Keratinocyte (primary cell): ENCODE measurements around the gene MIER2.

Experiments
- CTCF ChIP-seq, 3 experiments: IDR thresholded peaks in 1 of 3; conservative IDR thresholded peaks in 1 of 3; optimal IDR thresholded peaks in 1 of 3; 2 replicates in 2 of 3; 3 replicates in 1 of 3; pipeline versions ENCODE3 to v1.5.1; 2011; ENCODE audit warnings: low read length in 3 of 3, mild to moderate bottlenecking in 3 of 3, moderate library complexity in 2 of 3, control low read depth in 1 of 3, inconsistent platforms in 1 of 3; ENCODE audit not compliant: insufficient read depth in 2 of 3; ENCODE audit errors: extremely low read depth in 1 of 3
- EZH2 ChIP-seq: IDR thresholded peaks from one replicate; pipeline ENCODE4 v1.6.1; 2012; ENCODE audit warnings: inconsistent platforms, mild to moderate bottlenecking, low read length, moderate library complexity

- TF ChIP-seq CTCF (optimal IDR thresholded peaks at IDR 0.05 in 1 of 3, IDR thresholded peaks at IDR 0.05 in 1 of 3, conservative IDR thresholded peaks at IDR 0.05 in 1 of 3; ENCODE audit: extremely low read depth in 1 of 3, insufficient read depth in 2 of 3, low read length in 3 of 3): no peak
- TF ChIP-seq EZH2: no peak
Measured at GRCh38 chr19:374183-374885, 29.7 kb upstream of the MIER2 start.
